GM10248 (cell line): ENCODE measurements around the gene RNU7-1.

Experiments used
- CTCF ChIA-PET: fragments of 300-600 bp; sonication (Branson Sonifier 250); formaldehyde crosslinking; extraction: SDS; loops from one replicate; lab custom pipeline; 2021; ENCODE audit warnings: antibody characterized with exemption; lab: Yijun Ruan, JAX
- POLR2A ChIA-PET: fragments of 350-650 bp; sonication (Branson Sonifier 250); formaldehyde crosslinking; extraction: SDS; loops from one replicate; lab custom pipeline; 2020; ENCODE audit warnings: antibody characterized with exemption; lab: Yijun Ruan, JAX
- DNase-seq: peaks from one replicate; pipeline ENCODE4 v3.0.0; 2012; ENCODE audit errors: extremely low spot score
- CTCF ChIP-seq: IDR thresholded peaks from 2 replicates; pipeline ENCODE4 v1.5.1; 2012; ENCODE audit warnings: mild to moderate bottlenecking, low read depth; ENCODE audit errors: extremely low read depth, missing control alignments, control extremely low read depth

The RNU7-1 gene

GRCh38 chr12:6928703-6929407 lies 14.8 kb upstream of the RNU7-1 start:
- DNase-seq: no peak
- TF ChIP-seq CTCF: no peak
- POLR2A ChIA-PET: interaction anchor here (1.1 to 1.6 kb wide), 3 partner anchors 9 to 62 kb away, joined by 4 to 10 read pairs (median 6); partner anchors contain the start of genes C12orf57, RNU7-1 and TPI1
- CTCF ChIA-PET: interaction anchor here (0.6 to 2.2 kb wide), 9 partner anchors 9 to 179 kb away, joined by 3 to 17 read pairs (median 3); no protein-coding TSS in a partner anchor

GRCh38 chr12:6929466-6930452 lies 13.9 kb upstream of the RNU7-1 start:
- no peak for TF ChIP-seq CTCF
- DNase-seq: no peak
- ChIA-PET CTCF (interaction anchor here (0.8 to 2.2 kb wide), 10 partner anchors 8 to 178 kb away, joined by 3 to 17 read pairs (median 3); no protein-coding TSS in a partner anchor), POLR2A (interaction anchor here (1.1 to 1.6 kb wide), 3 partner anchors 8 to 63 kb away, joined by 4 to 10 read pairs (median 6); partner anchors contain the start of genes C12orf57, RNU7-1 and TPI1)

GRCh38 chr12:6932766-6933165 lies 10.8 kb upstream of the RNU7-1 start:
- ChIA-PET CTCF (interaction anchor here (1.9 to 22.9 kb wide), 2 partner anchors 12 to 28 kb away, joined by 8 to 530 read pairs; partner anchors contain the start of genes C12orf57 and RNU7-1), POLR2A (no interaction called here)
- DNase-seq: no peak
- TF ChIP-seq CTCF: no peak

- ChIA-PET POLR2A (no interaction called here), CTCF (interaction anchor here (0.8 to 22.9 kb wide), 4 partner anchors 9 to 62 kb away, joined by 3 to 530 read pairs (median 102); partner anchors contain the start of genes C12orf57, PTPN6 and RNU7-1)
- DNase-seq: no peak
- TF ChIP-seq CTCF: no peak
These were observed 9.5 kb upstream of the RNU7-1 start for GRCh38 chr12:6934110-6934509.

GRCh38 chr12:6935371-6936193 lies 8.0 kb upstream of the RNU7-1 start:
- POLR2A ChIA-PET: interaction anchor here (1.0 to 1.1 kb wide), 2 partner anchors 10 to 83 kb away, joined by 3 to 4 read pairs; partner anchors contain the start of gene USP5
- CTCF ChIA-PET: interaction anchor here (1.0 to 22.9 kb wide), 5 partner anchors 10 to 44 kb away, joined by 3 to 530 read pairs (median 61); partner anchors contain the start of genes C12orf57, PTPN6 and RNU7-1
- DNase-seq: no peak
- no peak for TF ChIP-seq CTCF
